Thymus (tissue), 11 donors: Measurements from ENCODE around the gene HNF1A. TPM values are rescaled to one million over a fixed set of nuclear protein-coding genes. Genes with fewer than 3 reads are reported as not detected.
A peak's percentile ranks its signal among the peaks of the same experiment; 100 is the strongest.

Experiments used
- DNase-seq, 9 donors: peaks; one replicate each; pipeline ENCODE4 v3.0.0-alpha.2; 2013; ENCODE audit warnings: low spot score in 9 of 9, low read depth in 6 of 9, missing footprints in 1 of 9
- H3K27ac ChIP-seq, 2 donors: one replicate each; pipeline ENCODE4 v1.5.1; 2013; ENCODE audit warnings: control low read depth in 1 of 2, low read depth in 1 of 2, low read length in 1 of 2, mild to moderate bottlenecking in 1 of 2, moderate library complexity in 1 of 2
- H3K27me3 ChIP-seq, 2 donors: one replicate each; pipeline ENCODE4 v1.5.1; 2013; ENCODE audit warnings: low read length in 1 of 2; ENCODE audit not compliant: control insufficient read depth in 2 of 2, insufficient read depth in 1 of 2
- H3K36me3 ChIP-seq, 2 donors: one replicate each; pipeline ENCODE4 v1.5.1; 2013; ENCODE audit warnings: low read length in 1 of 2, mild to moderate bottlenecking in 1 of 2, moderate library complexity in 1 of 2; ENCODE audit not compliant: control insufficient read depth in 2 of 2, insufficient read depth in 2 of 2
- H3K4me1 ChIP-seq, 2 donors: one replicate each; pipeline ENCODE4 v1.5.1; 2013; ENCODE audit warnings: low read length in 2 of 2; ENCODE audit not compliant: control insufficient read depth in 2 of 2, insufficient read depth in 2 of 2
- H3K4me3 ChIP-seq, 2 donors: one replicate each; pipeline ENCODE4 v1.5.1; 2013; ENCODE audit warnings: low read length in 2 of 2, control low read depth in 1 of 2, mild to moderate bottlenecking in 1 of 2
- H3K9me3 ChIP-seq, 2 donors: one replicate each; pipeline ENCODE4 v1.5.1; 2013; ENCODE audit warnings: low read length in 1 of 2, mild to moderate bottlenecking in 1 of 2; ENCODE audit not compliant: control insufficient read depth in 2 of 2, insufficient read depth in 1 of 2
- WGBS: extraction: QIAGEN DNeasy Blood & Tissue Kit; methylation state at CpG from one replicate; pipeline ENCODE4 v1.1.7; 2013; 5-methylcytosine and 5-hydroxymethylcytosine counted together
- polyA plus RNA-seq: library from polyadenylated mRNA; stranded (reverse); fragments of 200-250 nt; gene quantifications from one replicate; pipeline ENCODE4 v1.2.3, GENCODE V29; 2013
- total RNA-seq: library from RNA; stranded (reverse); fragments of 120-200 nt; gene quantifications from one replicate; pipeline ENCODE4 v1.2.4, GENCODE V29; 2013
- donor health status: healthy.

Gene HNF1A
- total and polyA plus RNA-seq, 2 donors = 0.09 TPM; not detected in 1

- Histone ChIP-seq H3K36me3 (peaks cover 34 to 35% of the 10 kb centered on the region in 2 donors), H3K4me3 (no peak overlapping the region), H3K9me3 (no peaks in the 10 kb centered on the region), H3K27ac (no peak overlapping the region), H3K27me3 (no peaks in the 10 kb centered on the region), H3K4me1 (peaks cover 4 to 11% of the 10 kb centered on the region in 2 donors)
- DNase-seq = no peak
- 97% methylated on average over 6 of the region's 6 CpGs for WGBS
These were observed 33.5 kb downstream of the HNF1A start for GRCh38 chr12:121011820-121012219.

GRCh38 chr12:121013715-121014114 lies 35.4 kb downstream of the HNF1A start:
- H3K4me1 ChIP-seq = peaks cover 4 to 11% of the 10 kb centered on the region in 2 donors
- H3K9me3 ChIP-seq = peaks cover 0 to 3% of the 10 kb centered on the region in 2 donors
- no peak overlapping the region for H3K4me3 ChIP-seq
- peaks cover 20 to 31% of the 10 kb centered on the region in 2 donors for H3K36me3 ChIP-seq
- H3K27me3 ChIP-seq = no peaks in the 10 kb centered on the region
- WGBS = 94% methylated on average over 3 of the region's 3 CpGs
- no peak overlapping the region for H3K27ac ChIP-seq
- no peak for DNase-seq

GRCh38 chr12:121015825-121016766 lies 37.8 kb downstream of the HNF1A start, which contains the start of gene C12orf43:
Gene C12orf43 (minus strand): TSS chr12:121016487. CDS start chr12:121016474, 13 bp downstream.
- Histone ChIP-seq H3K27ac (peak within 1 kb of the TSS; percentile 77 to 87), H3K4me1 (peaks cover 4 to 11% of the 10 kb centered on the region in 2 donors), H3K36me3 (peaks cover 0 to 10% of the 10 kb centered on the region in 2 donors), H3K4me3 (peak within 1 kb of the TSS; percentile 59 to 80), H3K9me3 (peaks cover 0 to 3% of the 10 kb centered on the region in 2 donors), H3K27me3 (no peaks in the 10 kb centered on the region)
- DNase-seq = peak; percentile 75 to 97 (median 89)
- WGBS = 2% methylated on average over 34 of the region's 34 CpGs

- no peaks in the 10 kb centered on the region for H3K36me3 ChIP-seq
- DNase-seq = no peak
- peaks cover 0 to 3% of the 10 kb centered on the region in 2 donors for H3K9me3 ChIP-seq
- no peaks in the 10 kb centered on the region for H3K27me3 ChIP-seq
- 96% methylated on average over 15 of the region's 15 CpGs for WGBS
- peaks cover 4 to 11% of the 10 kb centered on the region in 2 donors for H3K4me1 ChIP-seq
- H3K4me3 ChIP-seq = no peak overlapping the region
- no peak overlapping the region for H3K27ac ChIP-seq
These were observed 39.7 kb downstream of the HNF1A start for GRCh38 chr12:121017966-121018491.

- Histone ChIP-seq H3K27ac (no peak overlapping the region), H3K4me3 (no peak overlapping the region), H3K4me1 (peaks cover 4 to 11% of the 10 kb centered on the region in 2 donors), H3K27me3 (no peaks in the 10 kb centered on the region), H3K36me3 (peaks cover 0 to 2% of the 10 kb centered on the region in 2 donors), H3K9me3 (peaks cover 0 to 3% of the 10 kb centered on the region in 2 donors)
- WGBS = 92% methylated on average over 2 of the region's 2 CpGs
- DNase-seq = no peak
These were observed 40.7 kb downstream of the HNF1A start for GRCh38 chr12:121018860-121019617.

- WGBS = 85% methylated on average over 6 of the region's 6 CpGs
- no peak for DNase-seq
- H3K27ac ChIP-seq = no peak overlapping the region
- peaks cover 0 to 3% of the 10 kb centered on the region in 2 donors for H3K36me3 ChIP-seq
- H3K9me3 ChIP-seq = peaks cover 0 to 3% of the 10 kb centered on the region in 2 donors
- H3K27me3 ChIP-seq = no peaks in the 10 kb centered on the region
- no peaks in the 10 kb centered on the region for H3K4me1 ChIP-seq
- H3K4me3 ChIP-seq = no peak overlapping the region
These were observed 43.4 kb downstream of the HNF1A start for GRCh38 chr12:121021754-121022153.

GRCh38 chr12:121022713-121023112 lies 44.4 kb downstream of the HNF1A start:
- WGBS = 92% methylated on average over 2 of the region's 2 CpGs
- H3K36me3 ChIP-seq = peaks cover 0 to 3% of the 10 kb centered on the region in 2 donors
- no peak for DNase-seq
- H3K27me3 ChIP-seq = no peaks in the 10 kb centered on the region
- H3K4me3 ChIP-seq = no peak overlapping the region
- H3K27ac ChIP-seq = no peak overlapping the region
- no peaks in the 10 kb centered on the region for H3K4me1 ChIP-seq
- H3K9me3 ChIP-seq = peaks cover 0 to 3% of the 10 kb centered on the region in 2 donors

GRCh38 chr12:121023799-121024198 lies 45.5 kb downstream of the HNF1A start:
- no peaks in the 10 kb centered on the region for H3K9me3 ChIP-seq
- H3K27me3 ChIP-seq = no peaks in the 10 kb centered on the region
- peaks cover 0 to 3% of the 10 kb centered on the region in 2 donors for H3K36me3 ChIP-seq
- DNase-seq = no peak
- H3K27ac ChIP-seq = no peak overlapping the region
- 94% methylated on average over 8 of the region's 8 CpGs for WGBS
- no peak overlapping the region for H3K4me3 ChIP-seq
- no peaks in the 10 kb centered on the region for H3K4me1 ChIP-seq
